HG03097 (cell line): Measurements from ENCODE around the gene ALDH9A1.

Source experiments
- ATAC-seq: cut with Tn5 transposase; IDR thresholded peaks from one replicate; pipeline ENCODE4 v1.9.1; 2021; ENCODE audit not compliant: unreplicated experiment, low FRiP score

The ALDH9A1 gene

DNA sequence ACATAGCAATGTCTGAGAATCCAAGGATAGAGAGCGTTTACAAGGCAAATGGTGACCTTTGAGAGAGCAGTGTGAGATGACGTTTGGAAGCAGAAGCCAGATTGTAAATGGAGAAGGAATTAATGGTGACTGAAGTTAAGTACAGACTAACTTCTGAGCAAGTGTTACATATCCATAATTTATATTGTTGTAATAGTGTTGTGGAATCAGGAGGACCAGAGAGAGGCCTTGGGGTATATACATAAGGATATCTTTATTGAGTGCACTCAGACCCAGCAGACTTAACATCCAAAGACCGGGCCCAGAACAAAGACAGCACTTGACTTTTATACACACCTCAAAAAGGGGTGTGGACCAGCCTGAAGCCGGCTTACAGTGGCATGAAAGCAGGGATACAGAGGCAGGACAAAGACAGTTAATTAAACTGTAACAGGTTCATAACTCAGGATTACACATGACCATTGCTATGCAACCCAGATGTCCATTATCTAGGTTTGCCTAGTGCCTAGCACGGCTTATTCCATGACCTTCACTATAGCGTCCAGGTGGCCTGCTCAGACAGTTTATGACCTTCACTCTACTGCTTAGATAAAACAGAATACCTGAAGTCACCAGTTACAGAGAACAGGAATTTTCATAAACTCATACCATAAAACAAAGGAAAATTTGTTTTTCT lies 70.1 kb downstream of the ALDH9A1 start:
- ATAC-seq = no peak

DNA sequence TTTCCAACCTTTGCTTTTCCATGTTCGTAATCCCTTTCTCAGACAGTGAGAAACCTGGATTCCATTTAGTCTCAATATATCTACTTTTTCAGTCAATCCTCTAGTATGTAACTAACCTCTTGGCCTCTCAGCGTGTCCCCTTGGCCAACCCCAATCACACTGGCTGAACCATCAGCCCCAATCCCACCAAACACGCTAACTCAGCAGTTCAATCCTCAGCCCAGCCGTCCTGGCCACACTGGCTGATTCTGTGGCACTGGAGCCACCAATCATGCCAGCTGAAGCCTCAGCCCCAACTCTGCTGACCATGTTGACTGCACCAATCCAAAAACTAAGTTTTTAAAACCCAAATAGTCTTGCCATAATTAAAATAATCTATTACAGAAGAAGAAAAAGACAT lies 73.9 kb downstream of the ALDH9A1 start:
- ATAC-seq = no peak

DNA sequence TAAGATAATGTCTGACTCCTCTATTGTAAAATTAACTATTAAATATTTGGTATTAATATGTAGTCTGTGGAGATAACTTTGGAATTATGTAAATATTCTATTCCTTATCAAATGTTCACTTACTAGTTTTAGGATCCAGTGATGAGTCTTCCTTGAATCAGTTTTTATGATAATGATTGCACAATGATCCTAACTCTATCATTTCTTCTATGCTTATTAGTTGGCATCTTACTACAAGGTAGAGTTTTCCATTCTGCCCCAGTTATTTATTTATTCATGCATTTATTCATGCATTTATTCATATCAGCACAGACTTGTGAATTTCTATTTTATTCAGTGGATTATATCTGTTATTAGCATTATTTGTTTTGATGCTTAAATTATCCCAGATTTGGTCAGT lies 74.7 kb downstream of the ALDH9A1 start:
- ATAC-seq = no peak

DNA sequence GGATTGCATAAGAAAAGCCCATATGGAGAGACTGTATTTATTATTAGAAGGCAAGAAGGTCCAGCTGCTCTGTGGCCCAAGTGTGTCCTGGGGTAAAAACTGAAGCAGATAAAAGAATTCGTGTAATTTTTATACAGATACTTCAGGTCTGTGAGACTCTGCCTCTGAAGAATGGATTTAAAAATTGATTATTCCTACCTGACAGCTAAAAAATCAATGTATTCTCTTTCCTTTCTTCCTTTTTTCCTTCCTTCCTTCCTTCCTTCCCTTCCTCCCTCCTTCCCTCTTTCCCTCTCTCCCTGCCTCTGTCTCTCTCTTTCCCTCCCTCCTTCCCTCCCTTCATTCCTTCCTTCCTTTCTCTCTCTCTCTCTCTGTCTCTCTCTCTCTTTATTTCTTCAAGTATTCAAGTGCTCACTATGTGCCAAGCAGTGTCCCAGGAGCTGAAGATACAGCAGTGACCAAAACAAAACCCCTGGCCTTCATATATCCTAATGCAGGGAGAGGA lies 78.7 kb downstream of the ALDH9A1 start:
- ATAC-seq = no peak

DNA sequence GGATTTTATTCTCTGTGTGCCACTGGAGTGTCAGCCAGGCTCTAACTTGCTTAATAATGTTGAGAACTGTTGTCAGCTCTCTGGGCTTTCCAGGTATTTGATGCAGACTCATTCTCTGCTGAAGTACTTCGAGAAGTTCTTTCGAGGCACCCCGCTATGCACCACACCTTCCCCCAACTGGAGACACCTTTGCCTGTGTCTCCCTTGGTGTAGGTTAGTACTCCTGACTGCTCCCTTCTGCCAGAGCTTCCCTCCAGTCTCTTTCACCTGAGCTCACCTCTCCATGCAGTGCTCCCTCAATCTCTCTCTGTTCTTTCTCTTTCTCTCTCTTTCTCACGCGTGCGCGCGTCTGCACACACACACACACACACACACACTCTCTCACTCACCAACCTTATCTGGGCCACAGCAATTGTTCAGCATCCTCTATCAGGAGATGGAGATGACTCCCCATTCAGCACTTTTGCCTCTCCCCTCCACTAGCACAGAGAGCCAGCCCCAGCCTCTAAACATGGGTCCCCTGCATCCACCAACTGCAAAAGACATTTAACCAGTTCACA lies 81.3 kb downstream of the ALDH9A1 start:
- no peak for ATAC-seq

DNA sequence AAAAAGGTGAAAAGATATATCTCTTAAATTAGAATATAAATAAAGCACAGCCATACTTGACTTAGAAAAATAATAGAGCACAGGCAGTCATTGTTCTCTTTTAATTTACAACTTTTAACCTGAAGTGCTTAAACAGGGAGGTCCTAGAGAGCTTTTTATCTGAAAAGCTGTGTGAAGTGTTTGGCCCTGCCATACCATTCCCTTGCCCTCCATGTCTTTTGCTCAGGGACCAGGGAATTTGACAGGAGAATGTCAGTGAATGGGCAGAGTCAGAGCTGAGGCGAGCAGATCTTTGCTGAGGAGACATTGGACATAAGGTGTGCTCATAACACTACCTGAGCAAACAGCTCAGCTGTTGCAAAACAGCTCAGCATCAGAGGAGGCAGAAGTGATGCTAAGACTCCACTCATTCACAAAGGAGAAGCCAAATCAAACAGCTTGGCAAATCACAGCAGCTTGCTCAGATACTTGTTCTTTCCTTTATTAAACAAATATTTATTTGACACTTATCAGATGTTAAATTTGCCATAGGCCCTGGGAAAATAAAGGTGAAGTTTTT lies 82.2 kb downstream of the ALDH9A1 start:
- ATAC-seq = no peak
